HG03139 (cell line): ENCODE data around the gene TRIAP1.
A peak's percentile ranks its signal among the peaks of the same experiment; 100 is the strongest.
"Not testable (repeated sequence)": the region's sequence is repeated elsewhere in the genome, so short reads cannot be mapped to it uniquely, and the experiment has no call there.

Experiments
- ATAC-seq: cut with Tn5 transposase; IDR thresholded peaks from one replicate; pipeline ENCODE4 v1.9.1; 2021; ENCODE audit not compliant: unreplicated experiment

Gene TRIAP1

DNA sequence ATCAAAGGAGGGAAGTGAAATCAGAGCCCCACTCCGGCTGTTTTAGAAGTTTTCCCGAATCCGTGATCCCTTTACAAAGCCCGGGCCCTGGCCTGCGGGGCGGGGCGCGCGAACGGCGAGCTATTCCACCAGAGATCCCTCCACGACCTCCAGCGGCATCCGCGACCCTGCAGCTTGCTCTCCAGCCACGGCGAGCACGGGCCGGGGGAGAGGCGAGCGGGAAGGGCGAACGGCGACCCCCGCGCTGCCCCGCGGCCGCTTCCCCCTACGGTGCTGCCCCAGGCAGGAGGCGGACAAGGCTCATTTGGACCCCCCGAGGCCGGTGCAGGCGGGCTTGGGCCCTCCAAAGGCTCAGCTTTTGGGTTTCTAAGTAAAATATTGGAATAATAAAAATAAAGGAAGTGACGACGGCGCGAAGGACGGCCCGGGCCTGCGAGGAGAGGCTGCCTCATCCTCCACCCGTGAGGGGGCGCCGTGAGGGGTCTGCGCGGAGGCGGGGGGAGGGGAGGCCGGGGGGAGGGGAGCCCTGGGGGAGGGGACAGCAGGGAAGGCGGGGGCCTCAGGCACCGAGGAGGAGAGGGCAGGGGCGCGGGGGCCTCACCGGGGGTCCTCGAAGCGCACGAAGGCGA is 22.8 kb upstream of the TRIAP1 start:
- ATAC-seq: peak; percentile 17

DNA sequence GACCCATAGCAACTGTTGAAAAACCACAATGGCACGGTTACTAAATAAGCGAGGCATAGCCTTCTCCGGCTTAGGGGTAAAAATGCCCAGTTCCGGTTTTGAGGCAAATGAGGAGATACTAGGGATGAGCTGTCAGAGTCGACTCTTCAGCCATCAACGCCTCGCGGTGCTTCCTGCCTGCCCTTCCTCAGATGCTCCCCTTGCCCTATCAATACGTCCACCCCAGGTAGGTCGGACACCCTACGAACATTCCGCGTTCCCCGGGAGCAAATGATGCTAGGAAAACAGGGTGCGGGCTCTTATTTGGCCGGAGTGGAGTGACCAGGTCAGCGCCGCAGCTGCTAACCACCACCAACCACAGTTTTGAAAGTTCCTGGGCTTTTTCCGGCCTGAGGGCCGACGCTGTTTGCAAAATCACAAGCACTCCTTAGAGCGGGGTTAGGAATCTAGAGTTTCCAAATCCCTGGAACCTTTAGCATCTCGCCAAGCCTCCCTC is 22.2 kb upstream of the TRIAP1 start:
- no peak for ATAC-seq

DNA sequence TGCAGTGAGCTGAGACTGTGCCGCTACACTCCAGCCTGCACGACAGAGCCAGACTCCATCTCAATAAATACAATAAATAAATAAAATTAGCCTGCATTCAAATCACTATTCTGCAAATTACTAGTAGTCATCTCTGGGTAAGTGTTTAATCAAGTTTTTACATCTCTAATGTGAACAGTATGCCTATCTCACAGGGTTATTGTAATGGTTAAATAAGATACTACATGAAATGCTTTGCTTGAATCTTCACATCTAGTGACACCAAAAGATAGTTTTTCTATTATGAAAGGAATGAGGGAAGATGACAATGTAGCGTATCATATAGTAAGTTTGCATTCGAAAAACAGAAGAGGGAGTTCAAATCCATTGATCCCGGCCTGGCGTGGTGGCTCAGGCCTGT is 21.3 kb upstream of the TRIAP1 start:
- ATAC-seq: no peak

DNA sequence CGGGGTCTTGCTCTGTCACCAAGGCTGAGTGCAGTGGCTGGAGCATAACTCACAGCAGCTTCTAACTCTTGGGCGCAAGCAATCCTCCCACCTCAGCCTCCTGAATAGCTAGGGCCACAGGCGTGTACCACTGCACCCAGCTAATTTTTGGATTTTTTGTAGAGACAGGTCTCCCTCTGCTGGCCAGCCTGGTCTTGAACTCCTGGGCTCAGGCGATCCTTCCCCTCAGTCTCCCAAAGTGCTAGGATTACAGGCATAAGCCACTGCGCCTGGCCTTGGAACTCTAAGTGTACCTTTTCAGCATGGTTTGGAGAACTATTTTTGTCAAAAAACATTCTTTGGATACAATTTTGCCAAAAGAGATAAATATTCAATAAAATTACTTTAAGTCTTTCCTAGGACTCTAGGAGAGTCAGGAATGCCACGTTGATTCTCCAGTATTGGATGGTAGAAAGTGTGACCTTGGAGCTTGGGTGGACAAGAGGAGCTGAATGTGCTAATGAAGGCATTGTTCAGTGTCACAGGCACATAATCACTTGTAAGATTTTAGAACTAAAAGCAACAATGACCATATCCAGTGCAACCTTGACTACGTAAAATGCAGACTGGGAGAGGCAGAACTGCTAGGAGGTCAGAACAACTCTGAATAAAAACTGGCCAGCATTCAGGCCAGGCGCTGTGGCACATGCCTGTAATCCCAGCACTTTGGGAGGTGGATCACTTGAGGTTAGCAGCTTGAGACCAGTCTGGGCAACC is 20.6 kb upstream of the TRIAP1 start:
- ATAC-seq: no peak

DNA sequence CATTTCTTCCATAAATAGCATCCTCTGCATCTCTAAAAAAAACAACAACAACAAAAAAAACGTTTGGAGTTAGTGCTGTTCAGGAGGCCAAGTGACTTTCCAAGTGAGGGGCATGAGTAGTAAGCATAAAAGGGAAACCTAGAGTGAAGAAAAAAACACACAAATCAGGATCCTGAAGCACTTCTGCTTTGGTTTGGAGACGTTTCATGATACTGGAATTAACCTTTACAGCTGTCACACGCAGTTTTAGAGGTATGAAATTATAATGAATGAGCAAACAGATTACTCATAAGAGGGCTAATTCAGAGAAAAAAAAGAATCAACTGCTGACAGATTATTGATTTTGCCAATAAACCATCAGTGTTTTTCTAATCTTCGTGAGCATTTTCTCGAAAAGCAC is 19.6 kb upstream of the TRIAP1 start:
- ATAC-seq: no peak

DNA sequence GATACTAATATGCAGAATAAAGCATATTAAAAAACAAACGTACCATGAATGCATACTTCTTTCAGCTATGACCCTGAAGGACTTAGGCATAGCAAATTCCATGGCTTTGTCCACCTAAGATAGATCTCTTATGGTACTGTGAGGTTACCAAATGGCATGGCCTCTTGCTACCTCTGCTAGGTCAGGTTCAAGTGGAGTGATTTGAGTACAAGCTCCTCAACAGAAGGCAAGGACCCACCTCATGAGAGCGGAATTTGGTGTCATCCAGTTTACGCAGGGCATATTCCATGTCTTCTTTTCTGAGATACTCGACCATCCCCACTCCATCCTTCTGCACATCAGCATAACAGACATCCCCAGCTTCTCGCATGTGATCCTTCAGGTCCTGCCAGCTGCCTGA is 17.5 kb upstream of the TRIAP1 start:
- ATAC-seq: no peak

DNA sequence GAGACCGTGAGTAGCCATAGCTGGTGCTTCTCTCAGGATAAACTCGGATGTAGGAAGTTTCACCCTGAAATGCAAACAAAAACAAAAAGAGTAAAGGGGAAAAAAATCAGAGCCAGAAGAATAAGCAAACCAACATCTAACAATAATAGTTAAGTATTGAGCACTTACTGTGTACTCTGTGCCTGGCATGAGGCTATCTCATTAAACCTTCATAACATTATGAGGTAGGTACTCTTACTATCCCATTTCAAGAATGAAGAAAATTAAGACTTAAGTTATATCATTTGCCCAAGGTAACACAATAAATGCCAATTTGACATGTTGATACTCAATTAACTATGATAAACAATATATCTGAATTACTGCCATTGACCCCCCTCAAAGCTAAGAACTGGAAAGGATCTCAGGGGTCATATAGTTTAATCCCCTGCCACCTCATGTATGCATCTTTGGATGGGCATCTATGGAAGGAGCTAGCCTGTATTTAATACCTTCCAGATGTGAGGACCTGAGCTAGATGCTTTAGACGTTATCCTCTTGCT is 16.0 kb upstream of the TRIAP1 start:
- no peak for ATAC-seq

DNA sequence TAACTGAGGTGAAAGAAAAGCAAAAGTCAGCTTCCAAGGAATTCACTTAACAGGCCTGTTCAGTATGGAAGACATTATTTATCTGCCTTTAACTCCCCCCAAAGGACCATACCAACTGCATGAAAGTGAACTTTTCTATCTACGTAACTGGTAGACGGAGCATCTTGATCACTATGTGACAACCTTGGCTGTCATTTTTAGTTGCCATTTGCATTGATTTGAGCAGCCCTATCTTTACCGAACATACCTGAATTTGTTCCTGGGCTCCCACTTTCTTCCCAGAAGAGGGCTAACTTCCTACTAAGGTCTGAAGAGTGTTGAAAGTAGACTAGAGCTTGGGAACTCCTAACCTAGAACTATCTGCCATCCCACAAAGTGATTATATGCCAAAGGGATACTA is 14.0 kb upstream of the TRIAP1 start:
- no peak for ATAC-seq

DNA sequence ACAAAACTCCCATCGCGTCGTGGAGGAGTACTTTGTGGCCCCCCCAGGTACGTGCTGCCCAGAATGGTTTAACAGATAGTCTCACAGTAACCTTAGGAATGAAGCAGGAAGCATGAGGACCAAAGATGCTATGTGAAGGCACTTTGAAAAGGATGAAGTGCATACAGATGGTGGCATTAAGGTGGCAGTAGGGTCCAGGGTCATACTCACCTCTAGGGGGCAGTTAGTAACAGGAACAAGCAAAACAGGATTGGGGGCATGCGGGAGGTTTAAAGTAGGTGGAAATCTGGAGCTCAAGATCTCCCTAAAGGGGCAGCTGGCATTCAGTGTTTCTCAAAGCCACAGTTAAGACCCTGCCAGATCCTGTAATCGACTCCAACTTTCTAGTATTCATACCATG is 10.9 kb upstream of the TRIAP1 start:
- no peak for ATAC-seq

DNA sequence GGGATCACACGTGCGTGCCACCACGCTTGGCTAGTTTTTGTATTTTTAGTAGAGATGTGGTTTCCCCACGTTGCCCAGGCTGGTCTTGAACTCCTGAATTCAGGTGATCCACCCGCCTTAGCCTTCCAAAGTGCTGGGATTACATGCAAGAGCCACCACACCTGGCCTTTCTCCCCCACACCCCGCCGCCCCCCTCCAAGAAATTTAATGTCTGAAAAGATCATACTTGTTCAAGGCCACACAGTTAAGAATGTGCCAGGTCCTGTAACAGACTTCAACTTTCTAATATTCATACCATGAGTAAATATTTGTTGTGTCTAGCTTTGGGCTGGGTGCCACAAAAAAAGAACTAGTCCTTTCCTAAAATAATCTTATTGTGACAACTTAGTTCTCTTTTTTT is 9.1 kb upstream of the TRIAP1 start:
- no peak for ATAC-seq

DNA sequence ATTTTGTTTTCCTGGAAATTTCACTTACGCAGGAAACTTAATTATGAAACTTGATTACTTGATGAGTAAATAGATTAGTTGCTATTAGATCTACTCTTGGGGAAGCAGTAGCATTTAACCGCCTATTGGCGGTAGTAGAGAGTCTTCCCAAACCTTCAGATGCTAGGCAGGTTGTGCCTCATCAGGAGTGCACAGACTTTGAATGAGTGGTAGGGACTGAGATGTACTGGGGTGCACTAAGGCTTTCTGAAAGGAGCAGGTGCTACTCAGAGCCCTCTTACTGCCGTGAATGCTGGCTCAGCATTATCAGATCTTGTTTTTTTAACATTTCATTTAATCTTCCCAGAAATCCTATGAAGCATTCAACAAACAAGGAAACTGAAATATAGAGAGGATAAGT is 7.8 kb upstream of the TRIAP1 start:
- ATAC-seq: no peak

DNA sequence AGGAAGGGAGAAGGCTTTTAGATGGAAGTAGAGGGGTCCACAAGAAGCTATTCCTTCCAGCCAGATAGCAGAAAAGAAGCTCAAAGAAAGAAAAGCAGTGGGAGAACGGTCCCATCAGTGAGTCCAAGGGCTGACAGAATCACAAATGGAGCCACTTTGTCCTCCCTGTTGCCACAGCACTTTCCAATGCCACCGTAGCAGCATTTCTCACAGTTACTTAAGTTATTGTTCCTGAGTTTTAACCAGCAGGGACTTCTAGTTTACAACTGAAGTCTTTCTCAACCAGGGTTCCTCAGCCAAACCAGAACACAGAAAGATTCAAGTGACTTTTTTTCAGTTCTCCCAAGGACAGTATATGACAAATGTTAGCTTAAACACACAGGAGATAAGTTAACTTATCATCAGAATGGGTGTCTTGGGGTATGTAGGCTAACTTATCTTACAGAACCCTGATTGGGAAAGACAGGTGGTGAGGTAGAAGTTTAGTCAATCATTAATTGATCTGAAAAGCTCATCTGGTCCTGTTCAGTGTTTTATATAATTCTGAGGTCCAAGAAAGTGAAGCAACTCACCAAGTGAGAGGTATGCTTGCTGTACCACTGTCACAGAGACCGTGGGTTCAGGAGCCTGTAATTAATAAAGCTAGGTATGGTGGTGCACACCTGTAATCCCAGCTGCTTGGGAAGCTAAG is 7.0 kb upstream of the TRIAP1 start:
- ATAC-seq: no peak

DNA sequence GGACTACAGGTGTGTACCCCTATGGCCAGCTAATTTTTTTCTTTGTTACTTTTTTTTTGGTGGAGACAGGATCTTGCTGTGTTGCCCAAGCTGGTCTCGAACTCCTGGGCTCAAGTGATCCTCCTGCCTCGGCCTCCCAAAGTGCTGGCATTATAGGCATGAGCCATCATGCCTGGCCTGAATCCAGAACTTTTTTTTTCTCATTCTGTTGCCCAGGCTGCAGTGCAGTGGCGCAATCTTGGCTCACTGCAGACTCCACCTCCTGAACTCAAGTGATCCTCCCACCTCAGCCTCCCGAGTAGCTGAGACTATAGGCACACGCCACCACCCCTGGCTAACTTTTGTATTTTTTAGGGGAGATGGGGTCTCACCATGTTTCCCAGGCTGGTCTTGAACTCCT is 6.3 kb upstream of the TRIAP1 start:
- ATAC-seq: not testable (repeated sequence)

DNA sequence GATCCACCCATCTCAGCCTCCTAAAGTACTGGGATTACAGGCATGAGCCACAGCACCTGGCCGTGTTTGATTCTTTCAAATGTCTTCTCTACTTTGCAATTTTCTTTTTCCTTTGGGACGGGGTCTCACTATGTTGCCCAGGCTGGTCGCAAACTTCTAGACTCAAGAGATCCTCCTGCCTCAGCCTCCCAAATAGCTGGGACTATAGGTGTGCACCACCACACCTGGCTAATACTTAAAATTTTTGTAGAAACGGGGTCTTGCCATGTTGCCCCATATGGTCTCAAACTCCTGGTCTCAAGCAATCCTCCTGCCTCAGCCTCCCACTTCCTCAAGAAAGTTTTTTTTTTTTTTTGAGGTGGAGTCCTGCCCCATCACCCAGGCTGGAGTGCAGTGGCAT is 1.8 kb upstream of the TRIAP1 start:
- no peak for ATAC-seq

DNA sequence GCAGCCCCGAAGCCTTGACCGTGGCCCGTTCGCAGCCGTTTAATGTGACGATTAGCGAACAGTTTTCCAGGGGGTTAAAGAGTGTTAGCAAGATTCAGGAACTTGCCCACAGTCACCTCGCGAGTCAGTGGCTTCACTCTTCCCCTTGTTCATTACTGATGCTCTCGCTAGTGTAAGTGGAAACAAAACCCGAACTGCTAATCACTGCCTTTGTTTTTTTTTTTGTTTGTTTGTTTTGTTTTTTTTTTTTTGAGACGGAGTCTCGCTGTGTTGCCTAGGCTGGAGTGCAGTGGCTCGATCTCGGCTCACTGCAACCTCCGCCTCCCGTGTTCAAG is 627 bp upstream of the TRIAP1 start:
- ATAC-seq: not testable (repeated sequence)

DNA sequence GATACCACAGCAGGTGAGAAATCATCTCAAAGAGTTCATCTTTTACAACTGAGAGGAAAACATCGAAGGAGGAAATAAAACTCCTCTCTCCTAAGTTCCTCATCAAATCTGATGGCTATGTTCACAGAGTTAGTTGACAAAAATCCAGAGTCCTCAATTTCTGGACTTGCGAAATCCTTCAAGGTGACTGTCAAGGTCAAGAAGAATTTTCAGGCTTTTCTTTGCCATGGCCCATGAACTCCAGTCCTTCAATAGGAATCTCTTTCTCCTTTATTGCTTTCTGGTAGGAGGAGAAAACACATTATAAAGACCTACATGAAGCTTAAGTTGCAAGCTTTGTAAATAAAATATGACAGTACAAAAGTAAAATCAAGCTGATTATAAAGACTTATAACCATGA is 1.5 kb downstream of the TRIAP1 start:
- no peak for ATAC-seq

DNA sequence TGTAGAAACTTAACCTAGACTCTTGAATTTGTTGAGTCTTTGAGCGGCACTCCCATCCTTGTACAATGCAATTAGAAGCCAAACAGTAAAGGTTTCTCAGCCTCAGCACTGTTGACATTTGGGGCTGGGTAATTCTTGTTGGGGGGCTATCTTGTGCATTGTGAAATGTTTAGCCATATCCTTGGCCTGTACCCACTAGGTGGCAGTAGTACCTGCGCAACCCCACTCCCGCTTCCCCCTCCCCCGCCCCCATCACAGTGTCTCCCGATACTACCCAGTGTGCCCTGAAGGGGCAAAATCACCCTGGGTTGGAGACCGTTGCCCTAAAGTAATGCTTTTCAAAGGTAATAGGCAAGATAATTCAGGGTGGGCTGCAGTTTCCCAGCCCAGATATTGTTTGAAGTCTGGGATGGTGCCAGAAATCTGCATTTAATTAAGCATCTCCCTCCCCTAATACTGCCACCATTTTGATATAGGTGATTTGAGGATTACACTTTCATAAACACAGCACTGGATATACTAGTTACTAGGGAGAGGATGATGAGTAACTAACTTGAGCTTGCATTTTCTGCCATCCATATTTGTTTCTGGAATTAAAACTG is 6.4 kb downstream of the TRIAP1 start:
- no peak for ATAC-seq

DNA sequence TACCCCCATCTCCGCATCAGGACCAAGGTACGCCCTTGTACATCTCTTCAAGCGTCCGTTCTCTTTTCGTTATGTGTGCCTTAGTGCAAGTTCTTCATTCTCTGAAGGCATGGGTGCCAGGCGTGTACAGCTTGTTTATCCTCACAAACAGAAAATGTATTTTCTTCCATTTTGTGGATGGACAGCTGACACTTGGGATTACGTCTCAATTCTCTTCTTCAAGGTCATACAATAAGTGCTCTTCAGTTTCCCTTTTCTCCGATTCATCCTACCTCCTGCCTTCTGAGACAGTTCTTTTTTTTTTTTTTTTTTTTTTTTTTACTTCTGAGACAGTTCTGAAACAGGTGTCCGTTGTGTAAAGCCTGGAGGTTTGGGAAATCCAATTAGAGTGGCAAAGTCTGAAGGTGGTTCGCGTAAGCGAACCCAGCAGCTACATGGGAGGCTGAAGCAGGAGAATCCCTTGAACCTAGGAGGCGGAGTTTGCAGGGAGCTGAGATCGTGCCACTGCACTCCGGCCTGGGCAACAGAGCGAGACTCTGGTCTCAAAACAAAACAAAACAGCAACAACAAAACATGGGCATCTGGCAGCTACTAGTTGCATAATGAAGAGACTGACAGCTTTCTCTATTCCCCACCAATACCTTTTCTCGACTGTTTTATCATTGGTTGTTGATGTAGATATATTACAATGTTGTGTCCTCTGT is 7.5 kb downstream of the TRIAP1 start:
- ATAC-seq: no peak

DNA sequence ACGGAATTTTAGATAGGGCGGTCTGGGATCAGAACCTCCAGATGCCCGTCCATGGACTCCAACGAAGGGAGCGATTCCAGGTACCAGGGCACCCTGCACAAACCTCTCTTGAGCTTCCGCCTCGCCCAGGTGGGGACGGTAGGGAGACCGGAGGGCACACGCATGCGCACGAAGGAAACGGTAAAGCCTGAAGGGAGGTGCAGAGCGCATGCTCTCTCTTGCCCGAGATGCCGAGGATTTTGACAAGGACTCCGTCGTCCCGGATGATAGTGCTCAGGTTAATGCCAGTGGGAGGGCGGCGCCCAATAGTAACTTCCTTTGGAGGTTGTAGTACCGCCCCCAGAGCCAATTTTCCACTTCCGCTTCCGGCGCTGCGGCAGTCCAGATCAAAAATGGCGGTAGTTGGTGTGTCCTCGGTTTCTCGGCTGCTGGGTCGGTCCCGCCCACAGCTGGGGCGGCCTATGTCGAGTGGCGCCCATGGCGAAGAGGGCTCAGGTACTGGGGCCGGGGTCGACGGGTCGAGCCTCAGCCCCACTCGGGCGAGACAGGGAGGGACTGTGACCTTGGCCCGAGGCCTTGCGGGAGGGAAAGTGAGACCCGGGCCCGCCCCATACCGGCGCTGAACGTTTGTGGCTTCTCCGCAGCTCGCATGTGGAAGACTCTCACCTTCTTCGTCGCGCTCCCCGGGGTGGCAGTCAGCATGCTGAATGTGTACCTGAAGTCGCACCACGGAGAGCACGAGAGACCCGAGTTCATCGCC is 8.3 kb downstream of the TRIAP1 start, which contains the start of gene COX6A1:
Gene COX6A1, plus strand, starts transcription at position 379 of the 760 bp plus-strand sequence. Its CDS starts 14 bp downstream, at position 393.
- ATAC-seq: peak; percentile 96
